PFSK-1 (cell line): ENCODE data around the gene TSPO2.

Experiments used
- POLR2AphosphoS5 ChIP-seq: IDR thresholded peaks from 2 replicates; pipeline ENCODE4 v1.6.1; 2012; ENCODE audit warnings: low read depth, mild to moderate bottlenecking, control low read depth, low read length, moderate library complexity
- REST ChIP-seq, 2 experiments: IDR thresholded peaks; 2 replicates each; pipeline versions ENCODE4 v1.6.1 to v1.8.0; 2011 to 2012; ENCODE audit warnings: low read depth in 2 of 2, low read length in 2 of 2, control low read depth in 1 of 2, inconsistent platforms in 1 of 2, mild to moderate bottlenecking in 1 of 2, moderate library complexity in 1 of 2; ENCODE audit not compliant: insufficient read depth in 1 of 2
- SIN3A ChIP-seq: IDR thresholded peaks from 2 replicates; pipeline ENCODE4 v1.6.1; 2012; ENCODE audit warnings: mild to moderate bottlenecking, low read length, moderate library complexity, borderline replicate concordance; ENCODE audit not compliant: insufficient read depth

GRCh38 chr6:41043151-41043550 is 884 bp downstream of the TSPO2 start:
- no peak for TF ChIP-seq POLR2AphosphoS5
- no peak for TF ChIP-seq SIN3A
- no peak for TF ChIP-seq REST (IDR thresholded peaks at IDR 0.05; ENCODE audit: insufficient read depth in 1 of 2, low read depth in 2 of 2, low read length in 2 of 2)
